OCI-LY7 (cell line): ENCODE data around the gene PANK4.
"Not testable (repeated sequence)": the region's sequence is repeated elsewhere in the genome, so short reads cannot be mapped to it uniquely, and the experiment has no call there.

Experiments used
- EZH2phosphoT487 ChIP-seq: fragments of 200-600 bp; sonication (generic); IDR thresholded peaks from 2 replicates; pipeline ENCODE4 v1.6.1; 2018; ENCODE audit warnings: low read depth, borderline replicate concordance, mild to moderate bottlenecking, mixed run types, antibody characterized with exemption, low read length, moderate library complexity, mixed read lengths
- TF ChIP-seq, protein P1 (sequence below): fragments of 200-600 bp; sonication (generic); conservative IDR thresholded peaks from 2 replicates; pipeline ENCODE4 v1.5.1; 2014; ENCODE audit warnings: mild to moderate bottlenecking, antibody characterized with exemption, low read length, moderate library complexity, mixed read lengths

DNA sequence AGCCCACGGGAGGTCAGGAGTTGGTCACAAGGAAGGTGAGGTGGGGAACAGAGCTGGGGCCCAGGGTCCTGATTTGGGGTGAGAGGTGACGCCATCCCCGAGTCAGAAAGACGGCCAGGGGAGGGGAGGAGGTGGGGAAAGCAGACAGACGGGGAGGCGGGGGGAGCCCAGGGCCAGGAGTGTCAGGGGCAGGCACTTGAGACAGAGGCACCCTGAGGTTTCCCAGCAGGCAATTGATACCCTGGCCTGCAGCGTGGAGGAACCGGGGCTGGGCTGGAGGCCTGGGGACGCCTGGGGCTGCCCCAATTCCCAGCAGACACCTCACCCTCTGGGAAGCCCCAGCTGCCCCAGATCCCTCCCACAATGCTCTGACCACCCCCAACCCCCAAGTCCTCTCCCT, 26.7 kb upstream of the PANK4 start:
- TF ChIP-seq, protein P1, sequence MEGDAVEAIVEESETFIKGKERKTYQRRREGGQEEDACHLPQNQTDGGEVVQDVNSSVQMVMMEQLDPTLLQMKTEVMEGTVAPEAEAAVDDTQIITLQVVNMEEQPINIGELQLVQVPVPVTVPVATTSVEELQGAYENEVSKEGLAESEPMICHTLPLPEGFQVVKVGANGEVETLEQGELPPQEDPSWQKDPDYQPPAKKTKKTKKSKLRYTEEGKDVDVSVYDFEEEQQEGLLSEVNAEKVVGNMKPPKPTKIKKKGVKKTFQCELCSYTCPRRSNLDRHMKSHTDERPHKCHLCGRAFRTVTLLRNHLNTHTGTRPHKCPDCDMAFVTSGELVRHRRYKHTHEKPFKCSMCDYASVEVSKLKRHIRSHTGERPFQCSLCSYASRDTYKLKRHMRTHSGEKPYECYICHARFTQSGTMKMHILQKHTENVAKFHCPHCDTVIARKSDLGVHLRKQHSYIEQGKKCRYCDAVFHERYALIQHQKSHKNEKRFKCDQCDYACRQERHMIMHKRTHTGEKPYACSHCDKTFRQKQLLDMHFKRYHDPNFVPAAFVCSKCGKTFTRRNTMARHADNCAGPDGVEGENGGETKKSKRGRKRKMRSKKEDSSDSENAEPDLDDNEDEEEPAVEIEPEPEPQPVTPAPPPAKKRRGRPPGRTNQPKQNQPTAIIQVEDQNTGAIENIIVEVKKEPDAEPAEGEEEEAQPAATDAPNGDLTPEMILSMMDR, result not testable (repeated sequence)
- not testable (repeated sequence) for TF ChIP-seq EZH2phosphoT487
